ENCODE results near the gene PRPH.
"Not testable (repeated sequence)": the region's sequence is repeated elsewhere in the genome, so short reads cannot be mapped to it uniquely, and the experiment has no call there.

The PRPH gene

DNA sequence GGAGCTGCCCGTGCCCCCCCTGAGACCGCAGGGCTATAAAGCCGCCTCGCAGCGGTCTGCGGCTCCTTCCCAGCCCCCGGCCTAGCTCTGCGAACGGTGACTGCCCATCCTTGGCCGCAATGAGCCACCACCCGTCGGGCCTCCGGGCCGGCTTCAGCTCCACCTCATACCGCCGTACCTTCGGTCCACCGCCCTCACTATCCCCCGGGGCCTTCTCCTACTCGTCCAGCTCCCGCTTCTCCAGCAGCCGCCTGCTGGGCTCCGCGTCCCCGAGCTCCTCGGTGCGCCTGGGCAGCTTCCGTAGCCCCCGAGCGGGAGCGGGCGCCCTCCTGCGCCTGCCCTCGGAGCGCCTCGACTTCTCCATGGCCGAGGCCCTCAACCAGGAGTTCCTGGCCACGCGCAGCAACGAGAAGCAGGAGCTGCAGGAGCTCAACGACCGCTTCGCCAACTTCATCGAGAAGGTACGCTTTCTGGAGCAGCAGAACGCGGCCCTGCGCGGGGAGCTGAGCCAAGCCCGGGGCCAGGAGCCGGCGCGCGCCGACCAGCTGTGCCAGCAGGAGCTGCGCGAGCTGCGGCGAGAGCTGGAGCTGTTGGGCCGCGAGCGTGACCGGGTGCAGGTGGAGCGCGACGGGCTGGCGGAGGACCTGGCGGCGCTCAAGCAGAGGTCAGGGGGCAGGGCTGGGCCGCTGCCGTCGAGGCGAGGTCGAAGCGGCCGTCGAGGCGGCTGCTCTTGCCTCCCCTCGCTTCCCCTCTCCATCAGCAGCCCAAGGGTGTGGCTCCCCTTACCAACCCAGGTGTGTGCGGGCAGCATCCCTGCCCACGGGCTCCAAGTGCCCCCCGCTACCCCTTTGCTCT, at the start of gene PRPH:
Gene PRPH (plus strand): TSS at position 66 of the 855 bp plus-strand sequence. CDS start 54 bp downstream, at position 120.
- DNase-seq (ENCODE audit: low read depth, low spot score), result no peak

DNA sequence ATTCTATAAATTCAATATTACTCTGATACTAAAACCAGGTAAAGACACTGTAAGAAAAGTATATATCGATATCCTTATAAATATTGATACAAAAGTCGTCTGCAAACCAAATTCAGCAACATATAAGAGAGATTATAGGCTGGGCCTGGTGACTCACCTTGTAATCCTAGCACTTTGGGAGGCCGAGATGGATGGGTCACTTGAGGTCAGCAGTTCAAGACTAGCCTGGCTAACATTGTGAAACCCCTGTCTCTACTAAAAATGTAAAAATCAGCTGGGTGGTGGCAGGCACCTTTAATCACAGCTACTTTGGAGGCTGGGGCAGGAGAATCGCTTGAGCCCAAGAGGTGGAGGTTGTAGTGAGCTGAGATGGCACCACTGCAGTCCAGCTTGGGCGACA, 43.6 kb upstream of the PRPH start:
- no peak for DNase-seq (ENCODE audit: low read depth, low spot score)

DNA sequence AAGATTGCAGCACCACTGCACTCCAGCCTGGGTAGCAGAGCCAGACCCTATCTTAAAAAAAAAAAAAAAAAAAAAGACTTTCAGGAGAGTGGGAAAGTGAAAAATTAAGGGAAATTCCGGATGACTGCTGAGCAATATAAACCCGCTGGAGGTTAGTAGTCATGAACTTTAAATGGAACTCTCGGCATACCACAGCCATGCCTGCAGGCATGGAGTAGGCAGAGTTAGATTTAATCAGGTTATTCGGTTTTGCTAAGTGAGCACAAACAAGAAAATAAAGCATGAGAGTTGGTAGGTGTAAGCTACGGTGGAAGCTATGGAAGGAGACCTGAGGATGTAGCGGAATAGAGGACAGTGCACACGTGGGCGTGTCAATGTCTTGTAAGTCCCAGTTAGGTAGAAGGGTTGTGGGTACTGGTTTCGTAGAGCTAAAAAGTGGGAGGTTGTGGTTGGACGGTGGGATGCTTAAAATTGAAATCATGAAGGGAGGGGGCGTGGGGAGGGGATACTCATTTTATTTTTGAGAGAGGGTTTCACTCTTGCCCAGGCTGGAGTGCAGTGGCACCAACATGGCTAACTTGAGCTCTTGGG, 41.8 kb upstream of the PRPH start:
- no peak for DNase-seq (ENCODE audit: low read depth, low spot score)

DNA sequence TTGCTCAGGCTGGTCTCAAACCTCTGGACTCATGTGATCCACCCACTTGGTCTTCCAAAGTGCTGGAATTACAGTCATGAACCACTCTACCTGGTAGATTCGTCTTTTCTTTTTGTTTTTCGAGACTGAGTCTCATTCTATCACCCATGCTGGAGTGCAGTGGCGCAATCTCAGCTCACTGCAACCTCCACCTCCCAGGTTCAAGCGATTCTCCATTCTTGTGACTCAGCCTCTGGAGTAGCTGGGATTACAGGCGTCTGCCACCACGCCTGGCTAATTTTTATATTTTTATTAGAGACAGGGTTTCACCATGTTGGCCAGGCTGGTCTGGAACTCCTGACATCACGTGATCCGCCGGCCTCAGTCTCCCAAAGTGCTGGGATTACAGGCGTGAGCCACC, 39.5 kb upstream of the PRPH start:
- not testable (repeated sequence) for DNase-seq (ENCODE audit: low read depth, low spot score)

DNA sequence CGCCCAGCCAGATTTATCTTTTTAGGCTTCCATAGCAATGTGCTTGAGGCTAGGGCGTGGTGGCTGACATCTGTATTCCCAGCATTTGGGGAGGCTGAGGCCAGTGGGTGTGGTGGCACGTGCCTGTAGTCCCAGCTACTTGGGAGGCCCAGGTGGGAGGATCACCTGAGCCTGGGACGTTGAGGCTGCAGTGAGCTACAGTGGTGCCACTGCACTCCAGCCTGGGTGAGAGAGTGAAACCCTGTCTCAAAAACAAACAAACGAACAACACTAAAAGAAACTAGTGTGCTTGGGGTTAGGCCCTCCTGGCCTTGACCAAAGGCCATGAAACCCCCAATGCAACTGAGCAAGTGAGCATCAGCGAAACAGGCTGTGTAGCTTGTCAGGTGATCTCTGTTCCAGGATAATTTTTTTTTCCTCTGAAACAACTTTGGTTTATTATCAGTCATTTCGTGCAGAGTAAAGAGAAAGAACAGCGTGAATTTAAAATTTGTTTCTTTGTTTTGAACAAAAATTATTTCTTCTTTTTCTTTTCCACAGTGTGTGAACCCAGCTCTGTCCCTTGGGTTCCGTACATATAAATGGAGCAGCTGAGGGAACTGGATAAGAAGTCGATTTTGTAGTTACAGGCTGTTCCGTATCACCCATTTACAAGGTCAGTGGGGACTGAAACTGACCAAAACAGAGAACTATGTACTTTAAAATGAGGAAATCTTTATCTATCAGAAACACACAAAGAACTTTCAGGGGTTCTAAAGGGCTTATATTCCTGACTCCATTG, 38.9 kb upstream of the PRPH start:
- DNase-seq (ENCODE audit: low read depth, low spot score), result no peak

DNA sequence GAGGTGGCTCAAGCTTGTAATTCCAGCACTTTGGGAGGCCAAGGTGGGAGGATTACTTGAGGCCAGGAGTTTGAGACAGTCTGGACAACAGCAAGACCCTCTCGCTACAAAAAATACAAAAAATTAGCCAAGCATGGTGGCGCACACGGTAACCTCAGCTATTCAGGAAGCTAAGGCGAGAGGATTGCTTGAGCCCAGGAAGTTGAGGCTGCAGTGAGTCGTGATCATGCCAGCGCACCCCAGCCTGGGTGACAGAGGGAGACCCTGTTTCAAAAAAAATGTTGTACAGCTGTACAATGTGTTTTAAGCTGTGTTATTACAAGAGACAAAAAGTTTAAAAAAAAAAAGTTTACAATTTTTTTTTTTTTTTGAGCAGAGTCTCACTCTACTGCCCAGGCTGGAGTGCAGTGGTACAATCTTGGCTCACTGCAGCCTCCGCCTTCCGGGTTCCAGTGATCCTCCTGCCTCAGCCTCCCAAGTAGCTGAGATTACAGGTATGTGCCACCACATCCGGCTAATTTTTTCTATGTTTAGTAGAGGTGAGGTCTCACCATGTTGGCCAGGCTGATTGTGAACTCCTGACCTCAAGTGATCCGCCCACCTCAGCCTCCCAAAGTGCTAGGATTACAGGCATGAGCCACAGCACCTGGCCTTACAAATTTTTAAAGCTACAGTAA, 37.3 kb upstream of the PRPH start:
- DNase-seq (ENCODE audit: low read depth, low spot score), result not testable (repeated sequence)

DNA sequence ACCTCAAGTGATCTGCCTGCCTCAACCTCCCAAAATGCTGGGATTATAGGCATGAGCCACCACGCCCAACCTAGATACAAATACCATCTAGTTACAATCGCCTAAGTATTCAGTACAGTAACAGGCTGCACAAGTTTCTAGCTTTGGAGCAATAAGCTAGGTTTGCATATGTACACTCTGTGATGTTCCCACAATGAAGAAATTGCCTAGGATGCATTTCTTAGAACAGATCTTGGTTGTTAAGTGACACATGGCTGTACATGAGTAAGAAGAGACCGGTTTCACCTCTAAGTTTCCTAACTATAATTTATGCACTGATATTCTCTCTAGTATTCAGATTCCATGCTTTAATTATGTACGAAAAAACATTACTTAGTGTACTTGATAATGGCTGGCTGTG, 35.5 kb upstream of the PRPH start:
- DNase-seq (ENCODE audit: low read depth, low spot score), result no peak

DNA sequence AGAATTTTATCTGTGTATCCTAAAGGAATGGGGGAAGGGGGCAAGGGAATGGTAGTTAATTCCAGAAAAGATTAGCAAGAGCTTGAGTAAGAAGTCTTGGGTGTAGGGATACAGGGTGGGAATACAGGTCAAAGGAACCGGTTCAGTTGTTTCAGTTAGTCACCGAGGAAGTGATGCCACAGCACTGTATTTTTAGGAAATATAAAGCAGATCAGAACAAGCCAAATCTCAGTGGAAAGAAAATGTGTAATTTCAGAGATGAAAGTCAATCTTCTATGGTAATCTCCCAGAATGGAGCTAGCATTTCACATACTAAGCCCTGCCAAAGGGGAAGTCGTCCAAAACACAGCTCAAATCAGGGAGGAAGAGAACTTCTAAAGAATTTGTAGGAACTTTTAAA, 34.8 kb upstream of the PRPH start:
- DNase-seq (ENCODE audit: low read depth, low spot score), result no peak

DNA sequence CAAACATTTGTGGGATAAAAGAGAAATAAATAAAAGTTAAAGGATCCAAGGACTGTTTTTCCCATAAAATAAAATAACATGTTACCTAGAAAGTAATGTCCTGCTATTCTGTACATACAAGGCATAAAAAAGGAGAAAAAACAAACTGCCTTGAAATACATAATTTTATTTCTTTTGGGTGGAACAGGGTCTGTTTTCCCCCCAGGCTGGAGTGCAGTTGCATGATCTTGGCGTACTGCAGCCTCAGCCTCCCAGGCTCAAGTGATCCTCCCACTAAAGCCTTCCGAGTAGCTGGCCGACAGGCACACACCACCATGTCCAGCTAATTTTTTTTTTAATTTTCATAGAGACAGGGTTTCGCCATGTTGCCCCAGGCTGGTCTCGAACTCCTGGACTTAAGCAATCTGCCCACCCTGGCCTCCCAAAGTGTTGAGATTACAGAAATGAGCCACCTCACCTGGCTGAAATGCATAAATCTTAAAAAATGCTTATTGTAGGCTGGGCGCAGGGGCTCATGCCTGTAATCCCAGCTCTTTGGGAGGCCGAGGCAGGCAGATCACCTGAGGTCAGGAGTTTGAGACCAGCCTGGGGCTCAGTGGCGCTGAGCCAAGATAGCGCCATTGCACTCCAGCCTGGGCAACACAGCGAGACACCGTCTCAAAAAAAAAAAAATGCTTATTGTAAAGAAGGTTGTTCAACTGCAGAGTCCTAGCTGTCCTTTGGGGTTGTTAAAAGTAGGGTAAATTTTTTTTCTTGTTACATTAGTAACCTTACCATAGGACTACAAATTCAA, 34.2 kb upstream of the PRPH start:
- no peak for DNase-seq (ENCODE audit: low read depth, low spot score)

DNA sequence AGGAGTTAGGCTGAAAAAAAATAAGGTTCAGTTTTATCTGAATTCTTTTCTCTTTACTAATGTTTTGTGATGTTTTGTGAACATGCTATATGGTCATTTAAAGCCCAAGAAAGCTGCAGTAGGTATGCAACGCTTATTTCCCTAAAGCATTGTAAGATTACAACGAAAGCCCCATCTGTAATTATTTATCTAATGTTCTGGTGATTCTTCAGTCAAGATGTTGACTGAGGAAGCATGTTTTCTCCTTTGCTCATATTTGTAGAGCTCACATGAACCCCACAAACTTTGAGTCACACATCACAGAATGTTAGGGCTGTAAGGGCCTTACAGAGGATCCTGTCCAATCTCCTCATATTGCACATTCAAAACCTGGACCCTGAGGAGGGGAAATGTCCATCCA, 33.2 kb upstream of the PRPH start:
- DNase-seq (ENCODE audit: low read depth, low spot score), result no peak

DNA sequence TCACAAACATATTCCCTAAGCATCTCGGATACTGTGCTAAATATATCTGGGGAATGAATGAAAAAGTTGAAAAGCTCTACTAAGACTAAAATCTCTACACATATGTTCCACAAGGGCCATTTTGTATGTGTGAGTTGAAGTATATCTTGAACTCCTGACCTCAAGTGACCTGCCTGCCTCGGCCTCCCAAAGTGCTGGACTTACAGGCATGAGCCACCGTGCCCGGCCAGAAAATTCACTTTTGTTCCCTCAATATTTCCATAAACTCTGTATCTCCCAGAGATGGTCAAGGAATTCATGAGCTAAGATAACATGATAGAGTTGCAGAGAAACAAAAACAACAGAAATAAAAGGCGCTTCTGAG, 31.6 kb upstream of the PRPH start:
- no peak for DNase-seq (ENCODE audit: low read depth, low spot score)

DNA sequence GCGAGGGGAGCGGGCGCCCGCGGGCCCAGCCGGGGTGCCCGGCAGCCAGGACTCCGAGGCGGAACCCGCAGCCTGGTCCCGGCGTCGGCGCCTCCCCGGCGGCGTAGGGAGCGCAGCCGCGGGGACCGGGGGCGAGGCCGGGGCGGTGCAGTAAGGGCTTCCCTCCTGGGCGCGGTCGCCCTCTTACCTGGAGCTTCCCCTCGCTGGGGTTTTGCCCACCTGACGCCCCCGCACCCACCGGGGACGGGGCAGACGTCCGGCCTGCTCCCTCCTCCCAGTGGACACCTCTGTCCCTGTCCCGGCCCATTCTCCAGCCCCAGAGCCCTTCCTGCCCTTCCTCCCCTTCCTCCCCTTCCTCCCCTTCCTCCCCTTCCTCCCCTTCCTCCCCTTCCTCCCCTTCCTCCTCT, 30.5 kb upstream of the PRPH start:
- no peak for DNase-seq (ENCODE audit: low read depth, low spot score)

DNA sequence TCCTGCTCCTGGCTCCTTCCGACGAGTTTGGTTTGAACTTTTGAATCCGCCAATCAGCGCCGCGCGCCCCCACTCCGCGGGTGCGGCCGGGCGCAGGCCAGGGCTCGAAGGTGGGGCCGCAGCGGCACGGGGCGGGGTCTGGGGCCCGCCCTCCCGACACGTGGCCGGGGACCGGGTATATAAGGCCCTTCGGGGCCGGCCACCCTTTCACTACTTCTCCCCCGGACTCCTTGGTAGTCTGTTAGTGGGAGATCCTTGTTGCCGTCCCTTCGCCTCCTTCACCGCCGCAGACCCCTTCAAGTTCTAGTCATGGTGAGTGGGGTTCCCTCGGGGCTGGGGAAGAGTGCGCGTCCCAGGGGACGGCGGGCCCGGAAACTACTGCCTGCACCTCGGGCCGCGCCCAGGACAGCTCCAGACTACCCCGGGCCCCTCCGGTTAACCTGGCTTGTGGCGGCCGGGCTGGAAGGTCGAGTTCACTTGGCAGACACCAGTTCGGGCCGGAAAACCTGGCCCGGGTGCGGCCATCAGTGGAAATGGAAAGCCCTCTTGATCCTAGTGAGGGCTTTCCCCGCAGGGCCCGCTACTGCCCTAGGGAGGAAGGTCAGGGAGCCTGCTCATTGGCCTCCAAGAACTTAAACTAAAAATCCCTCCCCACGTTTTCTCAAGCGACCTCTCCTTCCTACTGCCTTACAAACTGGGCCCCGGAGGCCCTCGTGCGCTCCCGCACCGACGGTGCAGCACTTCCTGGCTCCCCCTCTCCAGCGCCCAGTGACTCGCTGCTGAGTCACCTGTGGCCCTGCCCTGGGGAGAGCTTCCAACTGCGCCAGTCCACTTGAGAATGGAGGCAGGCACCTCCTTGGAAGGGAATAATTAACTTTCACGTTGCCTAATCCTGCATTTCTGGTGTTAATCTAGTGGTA, 29.8 kb upstream of the PRPH start, which contains the start of gene TUBA1C:
Gene TUBA1C (plus strand): TSS at position 210 of the 920 bp plus-strand sequence. CDS start 100 bp downstream, at position 310.
- peak; percentile 76 for DNase-seq (ENCODE audit: low read depth, low spot score)

DNA sequence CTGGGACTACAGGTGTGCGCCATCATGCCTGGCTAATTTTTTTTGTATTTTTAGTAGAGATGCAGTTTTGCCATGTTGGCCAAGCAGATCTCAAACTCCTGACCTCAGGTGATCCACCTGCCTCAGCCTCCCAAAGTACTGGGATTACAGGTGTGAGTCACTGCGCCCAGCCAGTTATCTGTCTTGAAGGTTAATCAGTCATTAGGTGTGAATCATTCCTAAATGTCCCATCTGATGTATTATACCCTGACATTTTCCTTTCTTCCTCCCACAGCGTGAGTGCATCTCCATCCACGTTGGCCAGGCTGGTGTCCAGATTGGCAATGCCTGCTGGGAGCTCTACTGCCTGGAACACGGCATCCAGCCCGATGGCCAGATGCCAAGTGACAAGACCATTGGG, 25.8 kb upstream of the PRPH start:
- not testable (repeated sequence) for DNase-seq (ENCODE audit: low read depth, low spot score)

DNA sequence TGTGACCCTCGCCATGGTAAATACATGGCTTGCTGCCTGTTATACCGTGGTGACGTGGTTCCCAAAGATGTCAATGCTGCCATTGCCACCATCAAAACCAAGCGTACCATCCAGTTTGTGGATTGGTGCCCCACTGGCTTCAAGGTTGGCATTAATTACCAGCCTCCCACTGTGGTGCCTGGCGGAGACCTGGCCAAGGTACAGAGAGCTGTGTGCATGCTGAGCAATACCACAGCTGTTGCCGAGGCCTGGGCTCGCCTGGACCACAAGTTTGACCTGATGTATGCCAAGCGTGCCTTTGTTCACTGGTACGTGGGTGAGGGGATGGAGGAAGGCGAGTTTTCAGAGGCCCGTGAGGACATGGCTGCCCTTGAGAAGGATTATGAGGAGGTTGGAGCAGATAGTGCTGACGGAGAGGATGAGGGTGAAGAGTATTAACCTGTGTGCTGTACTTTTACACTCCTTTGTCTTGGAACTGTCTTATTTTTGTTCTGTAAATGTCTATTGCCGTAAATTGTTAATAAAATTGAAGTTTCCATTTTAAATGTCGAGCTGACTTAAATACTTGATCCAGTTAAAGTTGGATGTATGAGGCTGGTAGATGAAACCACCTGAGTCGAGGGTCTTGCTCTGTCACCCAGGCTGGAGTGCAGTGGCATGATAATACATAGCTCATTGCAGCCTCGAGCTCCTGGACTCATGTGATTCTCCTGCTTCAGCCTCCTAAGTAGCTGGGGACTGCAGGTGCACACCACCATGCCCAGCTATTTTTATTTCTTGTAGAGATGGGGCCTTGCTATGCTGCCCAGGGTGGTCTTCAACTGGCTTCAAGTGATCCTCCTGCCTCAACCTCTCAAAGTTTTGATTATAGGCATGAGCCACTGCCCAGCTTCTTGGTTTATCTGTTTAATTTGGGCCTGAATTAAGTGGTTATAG, 21.9 kb upstream of the PRPH start:
- no peak for DNase-seq (ENCODE audit: low read depth, low spot score)

DNA sequence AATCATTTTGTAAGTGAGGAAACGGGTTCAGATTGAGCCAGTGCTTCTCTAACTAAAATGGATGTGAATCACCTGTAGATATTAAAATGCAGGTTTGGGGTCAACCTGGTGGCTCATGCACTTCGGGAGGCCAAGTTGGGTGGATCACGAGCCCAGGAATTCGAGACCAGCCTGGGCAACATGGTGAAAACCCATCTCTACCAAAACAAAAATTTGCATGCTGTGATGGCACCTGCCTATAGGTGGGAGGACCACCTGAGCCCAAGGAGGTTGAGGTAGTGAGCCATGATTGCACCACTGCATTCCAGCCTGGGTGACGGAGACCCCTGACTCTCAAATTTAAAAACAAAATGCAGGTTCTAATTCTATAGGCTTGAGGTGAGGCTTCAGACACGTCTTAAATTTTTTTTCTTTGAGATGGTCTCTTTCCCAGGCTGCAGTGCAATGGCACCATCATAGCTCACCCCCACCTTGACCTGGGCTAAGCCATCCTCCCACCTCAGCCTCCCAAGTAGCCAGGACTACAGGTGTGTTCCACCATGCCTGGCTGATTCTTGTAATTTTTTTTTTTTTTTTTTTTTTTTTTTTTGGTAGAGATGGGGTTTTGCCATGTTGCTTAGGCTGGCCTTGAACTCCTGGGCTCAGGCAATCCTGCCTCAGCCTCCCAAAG, 21.1 kb upstream of the PRPH start:
- no peak for DNase-seq (ENCODE audit: low read depth, low spot score)

DNA sequence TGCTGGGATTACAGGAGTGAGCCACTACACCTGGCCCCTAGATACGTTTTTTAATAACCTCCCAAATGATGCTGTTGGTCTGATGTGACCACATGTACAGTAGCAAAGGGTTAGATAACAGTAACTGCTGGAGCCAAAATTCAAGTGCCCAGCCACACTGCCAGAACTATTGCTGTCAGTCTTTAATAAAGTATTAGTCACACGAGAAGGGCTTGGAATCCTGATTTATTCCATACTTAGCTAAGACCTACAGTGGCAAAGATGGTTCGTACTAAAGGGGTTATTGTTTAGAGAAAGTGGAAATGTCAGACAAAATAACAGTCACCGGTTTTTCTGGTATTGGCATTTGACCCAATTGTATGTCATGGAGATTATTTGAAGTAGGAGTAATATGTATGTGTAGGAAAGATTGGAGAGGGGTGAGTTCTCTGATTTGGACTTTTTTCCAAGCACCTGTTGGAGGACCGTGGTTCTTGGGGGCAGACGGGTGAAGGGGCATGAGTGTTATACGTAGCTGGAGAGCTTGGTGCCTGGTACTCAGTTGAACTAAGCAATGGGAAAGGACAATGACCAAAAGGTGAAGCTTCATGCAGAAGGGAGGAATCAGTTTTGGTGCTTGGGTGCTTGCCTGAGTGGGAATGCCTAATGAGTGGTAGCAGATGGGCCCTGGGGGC, 20.4 kb upstream of the PRPH start:
- no peak for DNase-seq (ENCODE audit: low read depth, low spot score)

Data from smooth muscle cell of the brain vasculature (primary cell).